ENCODE data around the gene ABCB1. TPM values are rescaled to one million over a fixed set of nuclear protein-coding genes. Genes with fewer than 3 reads are reported as not detected.

ABCB1 gene
- total and polyA plus RNA-seq, 9 of the 15 experiments (the other 6 are each of a cell fraction or from before 2014, with no cell fraction given): 0.03 to 0.86 (median 0.52) TPM

DNA sequence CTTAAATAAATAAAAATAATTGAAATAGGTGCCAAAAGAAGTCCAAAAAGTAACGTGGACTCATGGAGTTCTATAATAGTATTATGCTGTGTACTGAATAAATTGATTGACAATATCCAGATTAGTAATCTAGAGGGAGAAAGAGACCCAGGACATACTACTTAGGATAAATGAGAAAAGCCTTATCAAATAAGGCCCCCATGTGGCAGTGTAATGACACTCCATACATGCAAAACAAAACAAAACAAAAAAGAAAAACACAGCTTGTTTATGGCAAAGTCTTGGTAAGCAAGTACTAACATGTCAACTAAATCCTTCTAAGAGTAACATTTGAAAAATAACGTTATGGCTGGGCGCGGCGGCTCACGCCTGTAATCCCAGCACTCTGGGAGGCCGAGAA is 23.9 kb upstream of the ABCB1 start:
- intact Hi-C loops (cut with micrococcal nuclease): no loop called here
- POLR2A ChIA-PET: no interaction called here
- Histone ChIP-seq H3K9me1 (ENCODE audit: control insufficient read depth, insufficient read depth, low read length) (no peaks in the 10 kb centered on the region), H3K27ac (ENCODE audit: extremely low read depth, low read depth, low read length) (no peak overlapping the region), H3K4me1 (replicated peaks in 1 of 2; ENCODE audit: control insufficient read depth in 2 of 2, insufficient read depth in 2 of 2, low read length in 2 of 2) (peaks cover 0 to 4% of the 10 kb centered on the region in 2 experiments; a peak in 1 of 5 replicates), H3K9me3 (replicated peaks; ENCODE audit: control insufficient read depth, insufficient read depth, low read depth, low read length) (no peaks in the 10 kb centered on the region), H3K4me2 (ENCODE audit: insufficient read depth, low read length) (no peak overlapping the region), H3K79me2 (ENCODE audit: control insufficient read depth, insufficient read depth, low read length) (no peaks in the 10 kb centered on the region), H3K9ac (ENCODE audit: insufficient read depth in 1 of 2, low read depth in 2 of 2, low read length in 2 of 2) (no peak overlapping the region), H3K27me3 (ENCODE audit: control insufficient read depth in 2 of 2, insufficient read depth in 2 of 2, low read length in 2 of 2) (no peaks in the 10 kb centered on the region), H4K20me1 (replicated peaks; ENCODE audit: control insufficient read depth, insufficient read depth, low read length) (no peaks in the 10 kb centered on the region), H2AFZ (ENCODE audit: low read depth, low read length) (no peak overlapping the region), H3K4me3 (no peak overlapping the region), H3K36me3 (ENCODE audit: control insufficient read depth, insufficient read depth, low read length) (no peaks in the 10 kb centered on the region)
- FAIRE-seq (no peak), ATAC-seq (no peak), DNase-seq (ENCODE audit: extremely low read depth in 1 of 4, low spot score in 3 of 4) (no peak)
- no TSS peak for BruUV-seq (replicated peaks)
- CTCF ChIA-PET (ENCODE audit: low intra/inter-chr PET ratio): no interaction called here
- under 1% methylated on average over 7 of the region's 7 CpGs for WGBS (ENCODE audit: insufficient coverage, low coverage, missing lambda C conversion rate)
- in situ Hi-C loops (cut with MboI): no loop called here
- no peak for TF ChIP-seq JUN (IDR thresholded peaks at IDR 0.05; ENCODE audit: borderline replicate concordance, low read depth, low read length)
- no peak for TF ChIP-seq JUN (CRISPR knock-in tag; IDR thresholded peaks at IDR 0.05; ENCODE audit: borderline replicate concordance)
- 0 out of 6 replicates have a peak, but pooled peaks of 1 of the 3 experiments have one; percentile 8 for TF ChIP-seq CTCF (IDR thresholded peaks at IDR 0.05 in 2 of 3, conservative IDR thresholded peaks at IDR 0.05 in 1 of 3; ENCODE audit: insufficient read depth in 2 of 3, low read depth in 1 of 3, low read length in 3 of 3)
- TF ChIP-seq RAD21 (CRISPR knock-in tag; conservative IDR thresholded peaks at IDR 0.05 in 1 of 2, IDR thresholded peaks at IDR 0.05 in 1 of 2): peak; percentile 36 to 40; a peak in 3 of 4 replicates

Data from K562 (cell line).